NCI-H446 (cell line): ENCODE measurements around the gene SYNPR.

ENCODE experiments used
- DNase-seq, 2 experiments: peaks; one replicate each; lab custom pipeline; 2025; lab: John Stamatoyannopoulos, UW

SYNPR gene

DNA sequence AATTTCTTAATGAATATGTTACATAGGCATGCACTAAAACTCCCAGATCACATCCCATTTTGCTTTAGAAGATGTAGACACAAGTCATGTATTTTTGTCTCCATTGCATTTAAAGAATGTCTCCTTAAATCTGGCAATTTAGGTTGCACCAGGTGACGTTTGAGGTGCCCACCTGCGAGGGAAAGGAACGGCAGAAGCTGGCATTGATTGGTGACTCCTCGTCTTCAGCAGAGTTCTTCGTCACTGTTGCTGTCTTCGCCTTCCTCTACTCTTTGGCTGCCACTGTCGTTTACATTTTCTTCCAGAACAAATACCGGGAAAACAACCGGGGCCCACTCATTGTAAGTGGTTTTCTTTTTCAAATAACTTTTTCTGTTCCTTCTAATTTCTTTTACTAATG lies 278.3 kb downstream of the SYNPR start:
- no peak for DNase-seq

DNA sequence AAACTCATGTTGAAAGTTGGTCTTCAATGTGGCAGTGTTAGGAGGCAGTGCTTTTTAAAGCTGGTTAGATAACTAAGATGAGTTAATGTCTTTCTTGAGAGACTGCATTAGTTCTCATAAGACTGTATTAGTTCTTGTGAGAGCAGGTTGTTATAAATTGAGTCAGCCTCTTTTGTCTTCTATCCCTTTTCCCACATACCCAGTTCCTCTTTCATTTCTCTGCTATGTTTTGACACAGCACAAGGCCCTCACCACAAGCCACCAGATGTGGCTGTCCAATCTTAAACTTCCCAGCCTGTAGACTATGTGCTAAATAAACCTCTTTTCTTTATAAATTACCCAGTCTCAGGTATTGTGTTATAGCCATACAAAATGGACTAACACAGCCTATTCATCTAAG lies 279.8 kb downstream of the SYNPR start:
- no peak for DNase-seq

DNA sequence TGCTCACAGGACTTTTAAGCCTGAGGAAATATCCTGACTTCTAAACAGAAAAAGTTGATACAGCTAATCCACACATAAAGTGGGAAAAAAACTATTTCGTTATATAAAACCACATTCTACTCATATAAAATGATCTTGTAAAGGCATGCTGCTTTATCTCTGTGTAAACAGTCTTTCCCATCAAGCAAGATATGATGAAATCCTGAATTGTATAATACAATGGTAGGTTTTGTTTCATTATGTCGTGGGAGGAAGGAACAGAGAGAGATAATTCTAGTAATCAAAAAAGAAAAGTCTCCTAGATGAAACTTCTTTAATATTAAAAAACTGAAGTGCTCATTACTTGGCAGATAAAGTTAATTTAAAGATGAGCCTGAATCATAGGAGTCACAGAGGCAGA lies 281.8 kb downstream of the SYNPR start:
- no peak for DNase-seq

DNA sequence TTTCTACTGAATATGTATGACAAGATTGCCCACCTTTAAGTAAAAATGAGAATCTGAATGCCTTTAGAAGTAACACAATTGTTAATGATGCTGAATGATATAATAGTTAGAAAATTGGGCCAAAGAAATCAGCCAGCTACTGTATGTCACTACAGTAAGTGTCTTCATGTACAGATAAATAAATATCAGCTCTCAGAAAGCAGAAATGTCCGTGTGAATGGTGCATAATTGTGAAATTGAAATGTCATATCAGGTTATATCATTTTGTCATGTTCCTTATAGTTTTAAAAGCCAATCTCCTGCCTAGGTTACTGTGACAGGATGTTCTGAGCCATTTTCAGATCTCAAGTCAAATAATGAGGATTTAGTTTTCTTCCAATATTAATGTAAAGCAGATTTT lies 283.8 kb downstream of the SYNPR start:
- DNase-seq = no peak

DNA sequence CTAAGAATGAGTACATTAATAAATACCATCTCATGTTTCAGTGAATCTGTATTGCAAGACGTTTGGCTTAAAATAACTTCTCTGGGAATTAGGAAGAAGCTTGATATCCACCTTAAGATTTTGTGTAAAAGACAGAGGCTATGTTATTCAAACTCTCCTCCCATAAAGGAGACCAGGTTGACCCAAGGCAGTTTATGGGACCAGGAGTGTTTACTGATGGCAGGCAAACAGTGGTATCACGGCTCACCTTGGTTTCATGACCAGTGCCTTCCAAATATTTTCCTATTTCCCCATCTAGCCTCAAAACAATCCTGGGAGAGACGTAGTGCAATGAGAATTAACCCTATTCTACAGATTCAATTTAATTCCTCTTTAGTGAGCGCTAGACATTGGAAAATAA lies 284.2 kb downstream of the SYNPR start:
- DNase-seq = no peak

DNA sequence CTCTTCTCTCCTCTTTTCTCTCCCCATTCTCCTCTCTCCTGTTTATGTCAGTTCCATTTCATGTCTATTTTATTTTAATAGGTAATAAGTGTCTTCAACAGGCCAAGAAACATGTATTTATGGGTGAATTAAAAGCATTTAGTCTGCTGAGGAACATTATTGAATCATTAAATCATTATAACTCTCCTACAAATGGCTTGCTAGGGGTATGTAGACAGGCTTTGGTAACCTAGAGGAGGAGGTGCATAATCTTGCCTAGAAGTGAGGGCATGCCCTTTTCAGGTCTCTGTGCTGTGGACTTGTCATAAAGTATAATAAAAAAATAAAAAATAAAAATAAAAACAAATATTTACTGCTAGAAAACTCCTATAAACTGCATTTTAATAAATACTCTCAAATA lies 285.5 kb downstream of the SYNPR start:
- DNase-seq = no peak

DNA sequence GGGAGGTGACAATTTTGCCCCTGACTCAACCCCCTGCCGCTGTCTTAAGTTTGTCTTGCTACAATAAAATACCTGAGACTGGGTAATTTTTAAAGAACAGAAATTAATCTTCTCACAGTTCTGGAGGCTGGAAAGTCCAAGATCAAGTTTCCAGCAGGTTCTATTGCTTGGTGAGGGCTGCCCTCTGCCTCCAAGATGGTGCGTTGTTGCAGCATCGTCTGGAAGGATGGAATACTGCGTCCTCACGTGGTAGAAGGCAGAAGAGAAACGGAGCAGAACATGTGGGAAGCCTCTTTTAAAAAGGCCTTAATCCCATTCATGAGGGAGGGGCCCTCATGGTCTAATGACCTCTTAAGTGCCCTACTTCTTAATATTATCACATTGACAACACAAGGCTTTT lies 287.1 kb downstream of the SYNPR start:
- no peak for DNase-seq

DNA sequence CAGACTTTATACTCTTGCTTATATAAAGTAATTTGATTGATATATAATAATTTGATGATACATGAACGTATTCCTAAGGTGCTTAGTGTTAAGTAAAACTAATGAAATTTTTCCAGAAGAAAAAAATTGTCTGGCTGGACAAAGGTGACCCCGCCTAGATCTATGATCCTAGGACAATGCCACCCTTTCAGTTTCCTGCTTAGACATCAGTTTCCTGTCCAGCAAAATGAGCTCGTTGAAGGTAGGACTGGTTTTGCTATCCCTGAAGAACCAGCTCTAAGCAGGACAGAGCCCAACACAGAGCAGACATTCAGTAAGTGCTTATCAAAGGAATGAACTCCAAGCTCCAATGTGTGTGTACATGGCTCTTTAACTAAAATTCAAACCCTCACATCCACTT lies 293.6 kb downstream of the SYNPR start:
- DNase-seq = no peak

DNA sequence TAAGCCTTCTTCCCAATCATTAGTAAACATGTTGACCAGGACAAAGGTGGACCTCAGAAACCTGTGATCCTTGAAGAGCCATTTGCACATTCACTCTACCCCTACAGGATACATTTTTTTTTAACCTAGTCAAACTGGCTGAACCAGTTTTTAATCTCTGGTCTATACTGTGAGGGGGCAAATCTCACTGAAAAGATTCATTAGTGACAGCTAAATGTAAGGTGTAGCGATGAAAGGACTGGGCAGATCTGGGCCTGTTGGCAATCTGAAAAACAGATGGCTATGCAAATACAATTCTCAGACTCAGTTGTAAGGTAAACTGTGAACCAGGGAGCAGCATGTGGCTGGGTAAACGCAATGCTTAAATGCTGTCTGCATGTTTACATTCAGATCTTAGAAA lies 298.7 kb downstream of the SYNPR start:
- DNase-seq = no peak

DNA sequence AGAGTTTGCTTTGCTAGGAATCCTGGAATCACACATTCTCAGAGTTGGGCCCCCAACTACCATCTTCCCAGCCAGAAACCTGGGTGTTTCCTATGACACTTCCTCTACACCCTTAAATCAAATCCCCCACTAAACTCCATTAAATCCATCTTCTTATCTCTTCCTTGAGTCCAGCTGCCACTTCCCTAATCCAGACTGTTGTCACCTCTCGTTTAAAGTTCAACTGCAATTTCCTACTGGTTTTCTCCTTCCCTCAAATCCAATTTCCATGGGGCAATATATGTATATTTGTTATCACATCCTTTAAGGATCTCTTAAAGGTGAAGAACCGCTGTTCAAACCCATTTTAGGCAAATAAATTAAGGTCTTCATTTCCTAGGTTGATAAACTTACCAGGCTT lies 300.8 kb downstream of the SYNPR start:
- DNase-seq = no peak

DNA sequence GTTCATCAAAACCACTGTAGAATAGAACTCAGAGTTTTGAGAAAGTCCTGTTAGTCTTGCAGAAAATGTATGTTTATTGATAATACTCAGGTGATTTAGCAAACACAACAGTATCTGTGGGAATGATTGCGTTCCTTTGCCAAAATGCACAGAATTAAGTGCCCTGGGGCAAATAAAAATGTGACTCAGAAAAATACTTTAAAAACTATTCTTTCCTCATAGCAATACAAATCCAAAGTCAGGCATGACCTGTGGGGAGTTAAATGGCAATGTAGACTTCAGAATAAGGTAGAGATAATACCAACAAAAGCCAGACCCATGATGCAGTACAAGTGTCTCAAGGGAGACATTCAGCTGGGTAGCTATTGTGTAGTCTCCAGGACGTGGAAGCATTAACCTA lies 302.0 kb downstream of the SYNPR start:
- no peak for DNase-seq

DNA sequence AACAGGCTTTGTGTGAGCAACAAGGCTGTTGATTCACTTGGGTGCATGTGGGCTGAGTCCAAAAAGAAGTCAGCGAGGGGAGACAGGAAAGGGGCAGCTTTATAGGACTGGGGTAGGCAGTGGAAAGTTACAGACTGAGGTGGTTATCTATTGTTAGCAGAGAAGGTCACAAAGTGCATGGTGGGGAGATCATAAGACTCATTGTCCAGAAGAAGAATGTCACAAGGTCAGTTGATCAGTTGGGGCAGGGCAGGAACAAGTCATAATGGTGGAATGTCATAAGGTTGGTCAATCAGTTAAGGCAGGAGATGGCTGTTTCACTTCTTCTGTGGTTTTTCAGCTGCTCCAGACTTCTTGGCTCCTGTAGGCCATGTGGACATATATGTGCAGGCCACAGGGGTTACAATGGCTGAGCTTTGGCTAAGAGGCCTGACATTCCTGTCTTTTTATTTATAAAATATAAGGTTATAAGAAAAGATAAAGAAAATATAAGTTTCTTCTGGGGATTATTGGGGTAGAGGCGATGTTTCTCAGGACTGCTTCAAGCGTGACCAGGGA lies 304.9 kb downstream of the SYNPR start:
- DNase-seq = no peak

DNA sequence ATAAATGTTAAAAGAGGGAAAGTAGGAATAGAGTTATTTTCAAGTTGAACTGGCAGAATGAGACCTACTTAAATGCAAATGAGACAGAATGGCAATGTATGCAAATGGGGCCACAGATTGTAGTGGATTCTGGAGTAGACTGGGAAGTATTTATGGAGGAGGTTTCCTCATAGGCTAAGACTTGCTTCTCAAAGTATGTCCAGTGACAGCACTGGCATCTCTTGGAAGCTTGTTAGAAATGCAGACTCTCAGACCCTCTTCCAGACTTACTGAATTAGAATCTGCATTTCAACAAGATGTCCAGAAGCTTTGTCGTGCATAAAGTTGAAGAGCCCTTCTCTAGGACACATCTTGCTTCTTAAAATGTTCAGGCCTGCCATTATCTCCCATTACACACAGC lies 306.6 kb downstream of the SYNPR start:
- no peak for DNase-seq

DNA sequence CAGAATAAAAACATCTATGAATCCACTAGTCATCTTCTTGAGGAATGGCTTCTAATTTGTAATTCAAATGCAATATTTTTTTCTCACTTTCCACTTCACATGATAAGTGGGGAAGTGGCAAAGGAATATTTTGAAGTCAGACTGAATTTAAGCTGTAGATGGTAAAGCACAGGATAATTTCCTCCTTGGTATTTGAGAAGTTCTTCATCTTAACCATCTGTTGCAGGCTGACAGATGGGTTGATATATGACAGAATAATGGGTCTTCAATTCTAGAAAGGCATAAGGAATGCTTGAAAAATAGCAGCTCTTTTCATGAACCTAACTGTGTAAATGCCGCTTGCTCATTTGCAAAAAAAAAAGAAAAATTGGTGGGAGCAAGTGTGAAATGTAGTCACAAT lies 307.8 kb downstream of the SYNPR start:
- no peak for DNase-seq

DNA sequence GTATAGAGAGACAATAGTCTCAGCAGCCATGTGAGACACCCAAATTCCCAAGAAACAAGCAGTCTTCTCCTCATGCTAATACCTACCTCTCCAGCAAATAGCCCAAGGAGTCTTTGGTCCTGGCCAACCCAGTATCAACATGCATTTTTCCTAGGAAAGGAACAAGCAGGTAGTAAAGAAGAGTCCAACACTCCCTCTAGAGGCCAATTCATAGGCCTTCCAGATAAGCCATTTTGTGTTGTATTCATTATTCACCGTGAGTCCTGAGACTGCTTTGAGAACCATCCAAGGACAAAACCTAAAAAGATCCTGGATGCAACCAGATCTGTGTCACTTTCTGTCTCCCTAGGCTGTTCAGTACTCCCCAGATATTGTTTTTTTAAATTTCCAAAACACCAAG lies 310.8 kb downstream of the SYNPR start:
- DNase-seq = no peak

DNA sequence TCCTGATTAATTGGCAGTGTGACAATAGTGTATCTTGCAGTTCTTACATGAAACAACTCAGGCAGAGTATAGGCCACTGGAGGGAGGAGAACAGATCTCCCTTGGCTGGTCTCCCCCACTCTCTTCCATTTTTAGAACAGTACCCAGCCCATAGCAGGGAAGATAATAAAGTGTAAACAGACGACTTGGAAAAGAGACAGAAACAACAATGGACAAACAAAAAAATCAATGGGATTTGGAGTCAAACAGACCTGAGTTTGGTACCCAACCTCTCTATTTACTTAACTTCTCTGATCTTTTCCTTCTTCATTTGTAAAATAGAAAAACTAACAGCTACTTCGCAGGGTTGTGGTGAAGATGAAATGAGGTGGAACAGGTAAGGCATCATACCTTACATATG lies 315.7 kb downstream of the SYNPR start:
- DNase-seq = no peak

DNA sequence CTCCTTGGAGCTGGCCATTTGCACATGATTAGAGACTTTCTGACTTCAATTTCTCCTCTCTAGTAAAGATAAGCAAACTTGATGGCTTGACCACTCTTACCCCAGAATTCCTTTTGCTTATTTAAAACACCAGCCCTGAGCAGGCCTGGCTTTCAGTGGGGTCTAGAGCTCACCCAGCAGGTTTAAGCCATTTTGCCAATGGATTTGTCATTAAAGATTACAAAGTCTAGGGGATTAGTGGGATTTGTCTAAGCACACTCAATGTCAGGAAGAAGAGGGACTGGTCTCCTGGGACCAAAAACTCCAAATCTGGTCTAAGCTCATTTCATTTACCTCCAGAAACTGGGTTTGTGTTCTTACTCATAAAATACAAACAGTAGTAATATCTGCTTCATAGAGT lies 317.1 kb downstream of the SYNPR start:
- DNase-seq = no peak

DNA sequence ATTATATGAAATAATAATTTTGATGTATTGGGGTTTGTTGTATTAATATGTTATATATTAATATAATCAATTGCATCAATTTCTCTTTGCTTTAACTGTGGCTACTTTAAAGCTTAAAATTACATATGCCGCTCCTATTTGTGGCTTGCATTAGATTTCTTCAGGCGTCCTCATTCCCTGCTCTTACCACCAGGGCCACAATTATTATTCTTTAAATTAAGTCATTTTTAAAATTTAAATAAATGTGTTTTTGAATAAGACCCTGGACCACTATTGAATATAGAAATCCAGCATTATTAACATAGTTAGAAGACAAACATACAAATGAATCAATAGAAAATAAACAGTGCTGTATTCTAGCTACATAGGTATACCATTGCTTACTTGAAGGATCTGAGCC lies 318.9 kb downstream of the SYNPR start:
- no peak for DNase-seq

DNA sequence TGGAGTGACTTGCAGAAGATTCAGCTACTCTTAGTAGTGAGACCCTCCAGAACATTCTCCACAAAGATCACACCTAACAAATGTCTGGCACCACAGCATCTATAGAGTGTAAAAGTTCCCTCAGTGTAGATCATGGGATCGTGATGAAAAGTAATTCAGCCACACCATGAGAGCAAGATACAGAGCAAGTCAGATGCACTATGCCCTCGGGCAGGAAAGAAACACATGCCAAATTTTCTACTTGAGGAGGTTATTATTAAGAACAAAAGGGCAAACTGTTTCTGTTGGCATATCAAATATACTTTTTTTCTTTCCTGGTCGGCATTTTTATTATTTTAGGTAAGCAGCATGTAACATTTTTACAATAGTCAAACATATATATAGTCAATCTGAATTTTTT lies 329.6 kb downstream of the SYNPR start:
- no peak for DNase-seq

DNA sequence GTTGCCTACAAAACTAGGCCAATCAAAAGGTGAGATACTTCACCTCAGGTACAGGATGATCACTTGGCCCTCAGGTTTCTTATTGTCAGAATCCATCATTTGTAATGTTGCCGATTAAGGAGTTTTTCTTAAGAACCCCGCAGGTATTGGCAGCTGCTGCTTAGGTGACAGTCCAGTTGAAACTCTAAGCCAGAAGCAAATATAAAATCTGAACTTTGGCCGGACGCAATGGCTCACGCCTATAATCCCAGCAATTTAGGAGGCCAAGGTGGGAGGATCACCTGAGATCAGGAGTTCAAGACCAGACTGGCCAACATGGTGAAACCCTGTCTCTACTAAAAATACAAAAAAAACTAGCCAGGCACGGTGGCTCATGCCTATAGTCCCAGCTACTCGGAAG lies 331.3 kb downstream of the SYNPR start:
- no peak for DNase-seq

DNA sequence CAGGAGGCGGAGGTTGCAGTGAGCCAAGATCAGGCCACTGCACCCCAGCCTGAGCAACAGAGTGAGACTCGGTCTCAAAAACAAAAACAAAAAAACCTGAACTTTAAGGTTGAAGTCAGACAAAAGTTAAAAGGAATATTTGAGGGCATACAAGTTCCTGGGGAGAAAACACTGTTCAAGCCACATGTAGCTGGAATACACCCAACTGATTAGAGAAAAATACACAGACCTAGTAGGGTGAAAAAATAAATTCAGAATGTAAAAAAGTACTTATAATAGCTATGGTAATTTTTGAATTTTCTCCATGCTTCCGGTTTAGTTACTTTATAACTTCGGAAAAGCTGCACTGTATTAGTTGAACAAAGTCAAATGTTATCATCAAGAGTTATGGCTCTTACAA lies 331.7 kb downstream of the SYNPR start:
- DNase-seq = no peak

DNA sequence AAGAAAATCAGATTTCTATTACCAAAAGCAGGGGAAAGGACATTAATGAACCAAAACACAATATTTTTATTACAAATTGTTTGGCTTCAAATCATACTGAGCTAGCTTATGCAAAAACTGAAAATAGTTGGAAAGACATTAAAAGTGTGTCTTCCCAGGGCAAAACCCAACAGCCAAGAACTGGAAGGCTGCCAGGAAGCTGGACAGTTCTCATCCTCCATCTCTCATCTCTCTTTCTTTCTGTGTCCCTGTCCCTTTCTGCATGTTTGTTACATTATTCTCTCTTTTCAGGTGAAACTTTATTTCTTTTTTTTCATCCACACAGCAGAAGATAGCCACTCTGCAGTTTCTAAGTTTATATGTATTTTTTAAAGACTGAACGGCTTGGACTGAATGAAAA lies 333.3 kb downstream of the SYNPR start:
- no peak for DNase-seq

DNA sequence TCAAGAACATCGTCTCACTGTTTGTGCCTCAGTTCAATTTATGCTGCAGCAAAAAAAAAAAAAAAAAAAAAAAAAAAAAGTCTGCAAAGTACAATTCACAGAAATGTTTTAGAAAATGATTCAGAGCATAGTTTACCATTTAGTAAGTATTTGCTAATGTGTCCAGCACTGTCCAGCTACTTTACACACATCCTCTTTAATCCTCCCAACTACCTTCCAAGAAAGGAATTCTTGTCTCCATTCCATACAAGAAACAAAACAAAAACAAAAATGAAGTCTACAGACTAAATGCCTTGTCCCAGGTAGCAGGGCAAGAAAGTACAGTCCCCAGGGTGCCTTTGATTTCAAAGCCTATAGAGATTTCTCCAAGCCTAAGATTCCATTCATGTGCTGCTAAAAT lies 335.5 kb downstream of the SYNPR start:
- DNase-seq = no peak

DNA sequence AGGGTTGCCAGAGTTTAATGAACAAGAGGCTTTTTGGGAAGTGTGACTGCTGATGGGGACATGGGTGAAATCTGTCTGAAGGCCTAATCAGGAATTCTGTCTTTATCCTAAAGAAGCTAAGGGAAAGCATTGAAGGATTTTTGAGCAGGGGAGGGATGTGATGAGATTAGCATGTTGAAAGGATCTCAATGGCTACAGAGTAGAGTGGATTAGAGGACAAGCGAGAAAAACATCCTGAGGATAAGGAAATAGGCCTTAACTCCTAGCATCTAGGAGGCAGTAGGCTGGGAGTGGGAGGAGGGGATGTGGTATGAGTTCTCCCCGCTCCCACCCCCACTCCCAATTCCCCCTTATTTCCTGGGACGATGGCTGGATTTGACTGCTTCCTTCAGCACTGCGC lies 339.3 kb downstream of the SYNPR start:
- DNase-seq = no peak

DNA sequence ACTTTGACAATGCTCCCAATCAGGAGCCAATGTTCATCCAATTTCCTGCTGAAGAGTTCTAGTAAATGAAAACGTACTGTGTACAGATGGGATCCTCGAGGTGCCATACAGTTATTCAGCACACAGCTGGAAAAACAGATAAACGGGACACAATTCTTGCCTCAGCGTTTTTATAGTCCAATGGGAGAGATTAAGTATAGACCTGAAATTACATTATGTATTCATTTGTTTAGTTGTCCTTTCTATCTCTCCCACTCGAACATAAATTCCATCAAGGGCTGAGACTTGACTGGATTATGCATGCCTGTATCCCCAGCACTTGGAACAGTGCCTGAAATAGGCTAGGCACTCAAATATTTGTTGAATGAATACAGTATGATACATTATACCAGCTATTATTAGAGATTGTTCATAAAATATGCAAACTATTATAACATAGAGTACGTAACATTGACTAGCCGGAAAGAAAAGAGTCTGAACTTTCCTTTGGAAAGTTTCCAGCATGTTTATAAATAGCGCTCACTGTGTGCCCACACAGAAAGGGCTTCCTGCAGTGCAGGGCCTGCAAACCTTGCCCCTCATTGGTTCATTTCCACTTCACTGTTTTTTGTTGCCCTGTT lies 346.9 kb downstream of the SYNPR start:
- DNase-seq = no peak
